Sigmoid colon (tissue), 4 donors: ENCODE measurements around the gene PRKCB.

Experiments used
- EP300 ChIP-seq, 4 donors: sonication (generic); formaldehyde crosslinking; IDR thresholded peaks; one replicate each; pipeline ENCODE4 v1.6.1; 2017; ENCODE audit warnings: antibody characterized with exemption in 4 of 4
- POLR2A ChIP-seq, 2 donors: fragments of 450-650 bp; IDR thresholded peaks; one replicate each; pipeline ENCODE4 v1.6.1; 2016; ENCODE audit warnings: antibody characterized with exemption in 2 of 2, mild to moderate bottlenecking in 2 of 2, moderate library complexity in 2 of 2

- TF ChIP-seq POLR2A (IDR thresholded peaks at IDR 0.05) (no peak), EP300 (IDR thresholded peaks at IDR 0.05) (no peak)
These were observed 160.6 kb downstream of the PRKCB start for GRCh38 chr16:23996258-23996955.
